H9 (cell line): ENCODE results near the gene CHPF. TPM values are rescaled to one million over a fixed set of nuclear protein-coding genes. Genes with fewer than 3 reads are reported as not detected.

Experiments
- DNase-seq: peaks from one replicate; pipeline ENCODE4 v3.0.0-alpha.2; 2017
- H2AFZ ChIP-seq: one replicate; pipeline ENCODE4 v1.6.1; 2013; ENCODE audit warnings: mild to moderate bottlenecking, low read length, control low read depth, moderate library complexity
- H2AK5ac ChIP-seq: 2 replicates; pipeline ENCODE4 v1.6.1; 2013; ENCODE audit warnings: low read length, control low read depth, mixed read lengths; ENCODE audit not compliant: insufficient read length
- H2BK120ac ChIP-seq: one replicate; pipeline ENCODE4 v1.6.1; 2013; ENCODE audit warnings: low read depth, mild to moderate bottlenecking, low read length, control low read depth, inconsistent platforms; ENCODE audit not compliant: poor library complexity, severe bottlenecking
- H2BK12ac ChIP-seq: 2 replicates; pipeline ENCODE4 v1.6.1; 2013; ENCODE audit warnings: low read length, control low read depth, mixed read lengths, low read depth; ENCODE audit not compliant: insufficient read length
- H2BK15ac ChIP-seq: 2 replicates; pipeline ENCODE4 v1.6.1; 2013; ENCODE audit warnings: low read depth, low read length, control low read depth
- H2BK20ac ChIP-seq: one replicate; pipeline ENCODE4 v1.6.1; 2013; ENCODE audit warnings: low read depth, mild to moderate bottlenecking, low read length, control low read depth, inconsistent platforms; ENCODE audit not compliant: poor library complexity, severe bottlenecking
- H2BK5ac ChIP-seq: 2 replicates; pipeline ENCODE4 v1.6.1; 2013; ENCODE audit warnings: low read length, control low read depth, mixed read lengths; ENCODE audit not compliant: insufficient read length
- H3K14ac ChIP-seq: 2 replicates; pipeline ENCODE4 v1.6.1; 2013; ENCODE audit warnings: low read length, control low read depth; ENCODE audit not compliant: insufficient read depth
- H3K18ac ChIP-seq: 2 replicates; pipeline ENCODE4 v1.6.1; 2013; ENCODE audit warnings: low read depth, mild to moderate bottlenecking, mixed read lengths, low read length, control low read depth; ENCODE audit not compliant: insufficient read length
- H3K23ac ChIP-seq: 2 replicates; pipeline ENCODE4 v1.6.1; 2013; ENCODE audit warnings: low read length, control low read depth, mixed read lengths, low read depth; ENCODE audit not compliant: insufficient read length
- H3K23me2 ChIP-seq: 2 replicates; pipeline ENCODE4 v1.6.1; 2013; ENCODE audit warnings: low read depth, mild to moderate bottlenecking, mixed read lengths, low read length, control low read depth; ENCODE audit not compliant: insufficient read length, poor library complexity, severe bottlenecking
- H3K27ac ChIP-seq: 2 replicates; pipeline ENCODE4 v1.5.1; 2013; ENCODE audit warnings: low read length, control low read depth, mixed read lengths, low read depth; ENCODE audit not compliant: insufficient read length
- H3K27me3 ChIP-seq: 2 replicates; pipeline ENCODE4 v1.6.1; 2013; ENCODE audit warnings: low read length, control low read depth, inconsistent platforms; ENCODE audit not compliant: insufficient read depth
- H3K4ac ChIP-seq: 2 replicates; pipeline ENCODE4 v1.6.1; 2013; ENCODE audit warnings: low read depth, mild to moderate bottlenecking, control low read depth, inconsistent platforms, low read length, moderate library complexity
- H3K4me1 ChIP-seq: 2 replicates; pipeline ENCODE4 v1.6.1; 2013; ENCODE audit warnings: low read length, control low read depth, inconsistent platforms; ENCODE audit not compliant: insufficient read depth
- H3K4me2 ChIP-seq: 2 replicates; pipeline ENCODE4 v1.6.1; 2013; ENCODE audit warnings: low read length, control low read depth, mixed read lengths; ENCODE audit not compliant: insufficient read length, insufficient read depth
- H3K56ac ChIP-seq: 2 replicates; pipeline ENCODE4 v1.6.1; 2013; ENCODE audit warnings: low read depth, mild to moderate bottlenecking, mixed read lengths, low read length, control low read depth; ENCODE audit not compliant: insufficient read length
- H3K79me1 ChIP-seq: 2 replicates; pipeline ENCODE4 v1.6.1; 2013; ENCODE audit warnings: low read depth, mild to moderate bottlenecking, moderate library complexity, low read length, control low read depth, inconsistent platforms; ENCODE audit not compliant: insufficient read depth, poor library complexity, severe bottlenecking
- H3K79me2 ChIP-seq: 2 replicates; pipeline ENCODE4 v1.6.1; 2013; ENCODE audit warnings: low read length, control low read depth, inconsistent platforms; ENCODE audit not compliant: insufficient read depth
- H3K9ac ChIP-seq: 2 replicates; pipeline ENCODE4 v1.6.1; 2013; ENCODE audit warnings: low read length, control low read depth, mixed read lengths; ENCODE audit not compliant: insufficient read length; ENCODE audit errors: extremely low read depth
- H3K9me3 ChIP-seq: one replicate; pipeline ENCODE4 v1.6.1; 2013; ENCODE audit warnings: low read depth, low read length, inconsistent platforms; ENCODE audit not compliant: control insufficient read depth
- H3T11ph ChIP-seq: one replicate; pipeline ENCODE4 v1.6.1; 2013; ENCODE audit warnings: mild to moderate bottlenecking, low read length, control low read depth, inconsistent platforms
- H4K20me1 ChIP-seq: one replicate; pipeline ENCODE4 v1.6.1; 2013; ENCODE audit not compliant: control insufficient read depth, insufficient read length, insufficient read depth
- H4K5ac ChIP-seq: 2 replicates; pipeline ENCODE4 v1.6.1; 2013; ENCODE audit warnings: low read depth, mild to moderate bottlenecking, mixed read lengths, low read length, control low read depth; ENCODE audit not compliant: insufficient read length
- H4K8ac ChIP-seq: replicated peaks from 2 replicates; pipeline ENCODE4 v1.6.1; 2013; ENCODE audit warnings: low read length, control low read depth, mixed read lengths, low read depth; ENCODE audit not compliant: insufficient read length
- H4K91ac ChIP-seq: 2 replicates; pipeline ENCODE4 v1.6.1; 2013; ENCODE audit warnings: low read depth, mild to moderate bottlenecking, moderate library complexity, mixed read lengths, low read length, control low read depth; ENCODE audit not compliant: insufficient read length
- H3K27ac Mint-ChIP-seq, 3 experiments: 2 replicates in 2 of 3; 3 replicates in 1 of 3; pipeline ENCODE4 v1.8.0; 2020 to 2021; ENCODE audit warnings: mixed read lengths in 3 of 3, mild to moderate bottlenecking in 1 of 3, moderate library complexity in 1 of 3
- H3K27me3 Mint-ChIP-seq: 2 replicates; pipeline ENCODE4 v1.8.0; 2021; ENCODE audit warnings: low read depth, mild to moderate bottlenecking, moderate library complexity, mixed read lengths
- H3K36me3 Mint-ChIP-seq, 3 experiments: 2 replicates in 2 of 3; 3 replicates in 1 of 3; pipeline ENCODE4 v1.8.0; 2020 to 2021; ENCODE audit warnings: low read depth in 3 of 3, mixed read lengths in 3 of 3; ENCODE audit not compliant: insufficient read depth in 1 of 3
- H3K4me1 Mint-ChIP-seq, 2 experiments: 2 replicates each; pipeline ENCODE4 v1.8.0; 2020; ENCODE audit warnings: mixed read lengths in 2 of 2
- H3K4me3 Mint-ChIP-seq, 2 experiments: 2 replicates in 1 of 2; 3 replicates in 1 of 2; pipeline ENCODE4 v1.8.0; 2020 to 2021; ENCODE audit warnings: mild to moderate bottlenecking in 2 of 2, mixed read lengths in 2 of 2, moderate library complexity in 1 of 2
- H3K9me3 Mint-ChIP-seq, 2 experiments: 2 replicates in 1 of 2; 3 replicates in 1 of 2; pipeline ENCODE4 v1.8.0; 2020; ENCODE audit warnings: mild to moderate bottlenecking in 2 of 2, mixed read lengths in 2 of 2, moderate library complexity in 1 of 2
- CTCF ChIP-seq: fragments of 200-600 bp; sonication (generic); conservative IDR thresholded peaks from 3 replicates; pipeline ENCODE4 v1.8.0; 2021; ENCODE audit warnings: antibody characterized with exemption, mild to moderate bottlenecking
- WGBS: extraction: QIAGEN DNeasy Blood & Tissue Kit; methylation state at CpG from one replicate; pipeline ENCODE4 v1.1.7; 2013; ENCODE audit warnings: missing lambda C conversion rate, low lambda C conversion rate, mixed read lengths; ENCODE audit not compliant: insufficient read length; ENCODE audit errors: extremely low coverage; 5-methylcytosine and 5-hydroxymethylcytosine counted together
- total RNA-seq: library from RNA; stranded (reverse); gene quantifications from 2 replicates; pipeline ENCODE4 v1.2.1, GENCODE V29; 2021

Gene CHPF
- total RNA-seq, 1 experiment from 2014 or later = 46.5 TPM

GRCh38 chr2:219572237-219573001, 28.8 kb upstream of the CHPF start, which contains the start of gene INHA:
Gene INHA, plus strand, starts transcription at chr2:219572310. Its CDS starts 65 bp downstream, at chr2:219572375.
- no peak within 1 kb of the TSS for H2BK15ac ChIP-seq
- H3K9me3 ChIP-seq = no peaks in the 10 kb centered on the region
- no peak for TF ChIP-seq CTCF
- H3K4ac ChIP-seq = no peak within 1 kb of the TSS
- DNase-seq = no peak
- peaks cover 22 to 26% (median 25%) of the 10 kb centered on the region in 3 experiments for H3K36me3 Mint-ChIP-seq
- no CpG with 5 or more reads among the region's 13 CpGs for WGBS
- H3K27ac ChIP-seq = no peak within 1 kb of the TSS
- peak within 1 kb of the TSS in 2 of 3 experiments; percentile 22 to 64; a peak in 4 of 7 replicates for H3K27ac Mint-ChIP-seq
- peak within 1 kb of the TSS; percentile 2 for H3K18ac ChIP-seq
- H2AFZ ChIP-seq = no peak within 1 kb of the TSS
- no peaks in the 10 kb centered on the region for H4K20me1 ChIP-seq
- H3K27me3 Mint-ChIP-seq = peaks cover 20% of the 10 kb centered on the region
- no peak within 1 kb of the TSS for H2BK12ac ChIP-seq
- peak within 1 kb of the TSS; percentile 5 for H3K4me2 ChIP-seq
- no peak within 1 kb of the TSS for H3K9ac ChIP-seq
- H4K91ac ChIP-seq = no peak within 1 kb of the TSS
- H4K8ac ChIP-seq = no peak within 1 kb of the TSS
- H3T11ph ChIP-seq = no peak within 1 kb of the TSS
- no peak within 1 kb of the TSS for H4K5ac ChIP-seq
- H2BK5ac ChIP-seq = no peak within 1 kb of the TSS
- H3K56ac ChIP-seq = no peak within 1 kb of the TSS
- no peak within 1 kb of the TSS for H2BK20ac ChIP-seq
- no peak within 1 kb of the TSS for H2BK120ac ChIP-seq
- H3K4me3 Mint-ChIP-seq = peak within 1 kb of the TSS; percentile 60 to 70
- H3K4me1 Mint-ChIP-seq = peaks cover 47 to 59% of the 10 kb centered on the region in 2 experiments
- H3K9me3 Mint-ChIP-seq = no peaks in the 10 kb centered on the region; a peak in 1 of 5 replicates
- no peaks in the 10 kb centered on the region for H3K79me2 ChIP-seq
- H3K23me2 ChIP-seq = peaks cover 7% of the 10 kb centered on the region
- H3K27me3 ChIP-seq = no peaks in the 10 kb centered on the region; the same call in 1 of the 2 replicates
- peak within 1 kb of the TSS; percentile 40; the same call in 1 of the 2 replicates for H3K14ac ChIP-seq
- peaks cover 5% of the 10 kb centered on the region; the same call in 1 of the 2 replicates for H3K4me1 ChIP-seq
- H2AK5ac ChIP-seq = no peak within 1 kb of the TSS
- H3K79me1 ChIP-seq = no peaks in the 10 kb centered on the region
- H3K23ac ChIP-seq = no peak within 1 kb of the TSS
